Activated CD4-positive, alpha-beta T cell treated with anti-CD3 and anti-CD28 coated beads, Interleukin-2, amount 50 U/mL, for 48 hours (primary cell): ENCODE results near the gene ZCCHC7.
"Not testable (repeated sequence)": the region's sequence is repeated elsewhere in the genome, so short reads cannot be mapped to it uniquely, and the experiment has no call there.

Experiments
- DNase-seq, 2 experiments: peaks; one replicate each; pipeline ENCODE4 v3.0.0-alpha.2; 2020

ZCCHC7 gene

GRCh38 chr9:37179576-37179975 lies 59.2 kb downstream of the ZCCHC7 start:
- no peak for DNase-seq

- no peak for DNase-seq
Measured at GRCh38 chr9:37180138-37180537, 59.8 kb downstream of the ZCCHC7 start.

GRCh38 chr9:37182718-37183117 lies 62.3 kb downstream of the ZCCHC7 start:
- no peak for DNase-seq

GRCh38 chr9:37184905-37185867 lies 64.8 kb downstream of the ZCCHC7 start:
- DNase-seq: no peak

- DNase-seq: peak; percentile 8 to 18
Measured at GRCh38 chr9:37187292-37187691, 66.9 kb downstream of the ZCCHC7 start.

- DNase-seq: no peak
Measured at GRCh38 chr9:37187713-37188439, 67.5 kb downstream of the ZCCHC7 start.

- DNase-seq: not testable (repeated sequence)
Measured at GRCh38 chr9:37190739-37191138, 70.4 kb downstream of the ZCCHC7 start.

- no peak for DNase-seq
Measured at GRCh38 chr9:37191403-37192089, 71.2 kb downstream of the ZCCHC7 start.

- no peak for DNase-seq
Measured at GRCh38 chr9:37192803-37193202, 72.4 kb downstream of the ZCCHC7 start.

GRCh38 chr9:37197158-37198038 lies 77.0 kb downstream of the ZCCHC7 start:
- DNase-seq: no peak

GRCh38 chr9:37198039-37198729 lies 77.8 kb downstream of the ZCCHC7 start:
- DNase-seq: no peak

GRCh38 chr9:37198831-37199230 lies 78.5 kb downstream of the ZCCHC7 start:
- DNase-seq: no peak

GRCh38 chr9:37200433-37201005 lies 80.1 kb downstream of the ZCCHC7 start:
- no peak for DNase-seq

GRCh38 chr9:37201581-37201980 lies 81.2 kb downstream of the ZCCHC7 start:
- DNase-seq: no peak

GRCh38 chr9:37202091-37202490 lies 81.7 kb downstream of the ZCCHC7 start:
- no peak for DNase-seq

- not testable (repeated sequence) for DNase-seq
Measured at GRCh38 chr9:37203456-37203855, 83.1 kb downstream of the ZCCHC7 start.

- DNase-seq: no peak
Measured at GRCh38 chr9:37206121-37206620, 85.8 kb downstream of the ZCCHC7 start.

- no peak for DNase-seq
Measured at GRCh38 chr9:37209431-37210386, 89.3 kb downstream of the ZCCHC7 start.

GRCh38 chr9:37210737-37211523 lies 90.6 kb downstream of the ZCCHC7 start:
- DNase-seq: no peak
